ENCODE measurements around the gene RAVER2. TPM values are rescaled to one million over a fixed set of nuclear protein-coding genes. Genes with fewer than 3 reads are reported as not detected.

The RAVER2 gene
- total and polyA plus RNA-seq, 10 of the 15 experiments (the other 5 are each of a cell fraction or from before 2014, with no cell fraction given) = 0.09 to 0.59 (median 0.41) TPM; not detected in 2

DNA sequence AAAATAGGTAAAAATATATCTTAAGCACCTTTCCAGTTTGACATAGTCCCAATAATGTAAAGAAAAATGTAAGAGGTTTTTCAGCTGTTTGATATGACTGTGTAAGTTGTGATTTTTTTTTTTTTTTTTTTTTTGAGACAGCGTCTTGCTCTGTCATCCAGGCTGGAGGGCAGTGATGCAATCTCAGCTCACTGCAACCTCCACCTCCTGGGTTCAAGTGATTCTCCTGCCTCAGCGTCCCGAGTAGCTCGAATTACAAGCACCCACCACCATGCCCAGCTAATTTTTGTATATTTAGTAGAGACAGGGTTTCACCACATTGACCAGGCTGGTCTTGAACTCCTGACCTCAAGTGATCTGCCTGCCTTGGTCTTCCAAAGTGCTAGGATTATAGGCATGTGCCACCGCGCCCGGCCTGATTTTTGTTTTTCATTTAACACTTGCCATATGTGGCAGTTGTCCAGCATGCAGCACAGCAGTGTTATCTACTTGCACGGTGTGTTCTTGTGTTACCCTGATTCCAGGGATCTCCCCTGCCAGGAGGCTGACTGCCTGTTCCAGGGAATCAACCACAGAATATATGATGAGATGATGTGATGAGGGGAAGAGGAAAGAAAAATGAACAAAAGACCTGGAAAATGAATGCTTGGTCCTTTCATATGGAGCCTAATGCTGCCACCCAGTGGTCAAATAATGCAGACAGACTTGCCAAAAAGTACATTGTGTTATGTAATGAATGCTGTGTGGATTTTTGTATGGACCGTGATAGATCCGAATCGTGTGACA, 79.0 kb downstream of the RAVER2 start:
- in situ Hi-C loops (cut with MboI) = loop anchor here (5.0 kb wide), 1 partner anchor 557 kb away; no protein-coding TSS in a partner anchor
- no peaks in the 10 kb centered on the region for H3K79me2 ChIP-seq (ENCODE audit: control insufficient read depth, insufficient read depth, low read length)
- H3K4me3 ChIP-seq = no peak overlapping the region
- no TSS peak for BruUV-seq (replicated peaks)
- ATAC-seq = peak; percentile 82
- H3K27ac ChIP-seq (ENCODE audit: control insufficient read depth, insufficient read depth) = no peak overlapping the region
- no peak overlapping the region for H3K9ac ChIP-seq (ENCODE audit: control insufficient read depth, insufficient read depth, low read length)
- ChIA-PET SMC1A (ENCODE audit: uncharacterized antibody, unreplicated experiment) (interaction anchor here (0.6 to 1.1 kb wide), 4 partner anchors 134 to 555 kb away, joined by 3 to 5 read pairs (median 3); no protein-coding TSS in a partner anchor), CTCF (interaction anchor here (0.6 to 3.9 kb wide), 30 partner anchors 8 to 1132 kb away, joined by 3 to 20 read pairs (median 4); partner anchors contain the start of genes LEPR and LEPROT), RAD21 (ENCODE audit: unreplicated experiment) (interaction anchor here (0.7 to 1.4 kb wide), 2 partner anchors 100 to 555 kb away, joined by 4 to 6 read pairs; no protein-coding TSS in a partner anchor), POLR2A (interaction anchor here (0.6 kb wide), 1 partner anchor 58 kb away, joined by 8 read pairs; no protein-coding TSS in a partner anchor)
- no peaks in the 10 kb centered on the region for H3K9me3 ChIP-seq (replicated peaks; ENCODE audit: control insufficient read depth, insufficient read depth, low read length)
- peaks cover under 1% of the 10 kb centered on the region; the same call in 1 of the 2 replicates for H3K4me1 ChIP-seq (ENCODE audit: control insufficient read depth, insufficient read depth, low read length)
- TF ChIP-seq ZNF217 (IDR thresholded peaks at IDR 0.05) = no peak
- 0 out of 2 replicates have a peak, but pooled peaks have one; percentile 17 for TF ChIP-seq ZNF24 (IDR thresholded peaks at IDR 0.05)
- no peak for TF ChIP-seq LARP7 (IDR thresholded peaks at IDR 0.05)
- 0 out of 2 replicates have a peak, but pooled peaks have one; percentile 13 for TF ChIP-seq YY1 (IDR thresholded peaks at IDR 0.05; ENCODE audit: low read depth, low read length)
- peak; percentile 74 for TF ChIP-seq RAD21 (IDR thresholded peaks at IDR 0.05; ENCODE audit: insufficient read depth, low read depth, low read length)
- TF ChIP-seq, protein P1, sequence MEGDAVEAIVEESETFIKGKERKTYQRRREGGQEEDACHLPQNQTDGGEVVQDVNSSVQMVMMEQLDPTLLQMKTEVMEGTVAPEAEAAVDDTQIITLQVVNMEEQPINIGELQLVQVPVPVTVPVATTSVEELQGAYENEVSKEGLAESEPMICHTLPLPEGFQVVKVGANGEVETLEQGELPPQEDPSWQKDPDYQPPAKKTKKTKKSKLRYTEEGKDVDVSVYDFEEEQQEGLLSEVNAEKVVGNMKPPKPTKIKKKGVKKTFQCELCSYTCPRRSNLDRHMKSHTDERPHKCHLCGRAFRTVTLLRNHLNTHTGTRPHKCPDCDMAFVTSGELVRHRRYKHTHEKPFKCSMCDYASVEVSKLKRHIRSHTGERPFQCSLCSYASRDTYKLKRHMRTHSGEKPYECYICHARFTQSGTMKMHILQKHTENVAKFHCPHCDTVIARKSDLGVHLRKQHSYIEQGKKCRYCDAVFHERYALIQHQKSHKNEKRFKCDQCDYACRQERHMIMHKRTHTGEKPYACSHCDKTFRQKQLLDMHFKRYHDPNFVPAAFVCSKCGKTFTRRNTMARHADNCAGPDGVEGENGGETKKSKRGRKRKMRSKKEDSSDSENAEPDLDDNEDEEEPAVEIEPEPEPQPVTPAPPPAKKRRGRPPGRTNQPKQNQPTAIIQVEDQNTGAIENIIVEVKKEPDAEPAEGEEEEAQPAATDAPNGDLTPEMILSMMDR (IDR thresholded peaks at IDR 0.05 in 2 of 3, conservative IDR thresholded peaks at IDR 0.05 in 1 of 3; ENCODE audit: control insufficient read depth in 2 of 3, extremely low read depth in 1 of 3, insufficient read depth in 1 of 3, low read depth in 3 of 3, low read length in 3 of 3) = peak; percentile 65 to 84 (median 78)
- no peak for TF ChIP-seq CREM (IDR thresholded peaks at IDR 0.05; ENCODE audit: low read depth)
- TF ChIP-seq SMC3 (IDR thresholded peaks at IDR 0.05; ENCODE audit: borderline replicate concordance, low read length) = peak; percentile 71
- H3K4me2 ChIP-seq (ENCODE audit: control insufficient read depth, insufficient read depth) = no peak overlapping the region
- peak; percentile 11 for DNase-seq (ENCODE audit: low read depth, low spot score)
- peak; percentile 74 for FAIRE-seq
- intact Hi-C loops (cut with micrococcal nuclease; ENCODE audit: unreplicated experiment) = loop anchor here (1.0 kb wide), 2 partner anchors 138 to 555 kb away; no protein-coding TSS in a partner anchor
- H2AFZ ChIP-seq (ENCODE audit: control insufficient read depth, low read depth, low read length) = no peak overlapping the region
- H3K36me3 ChIP-seq (ENCODE audit: control insufficient read depth in 2 of 2, insufficient read depth in 2 of 2, low read length in 1 of 2) = no peaks in the 10 kb centered on the region
- H4K20me1 ChIP-seq (ENCODE audit: control insufficient read depth, insufficient read depth) = no peaks in the 10 kb centered on the region
- no peaks in the 10 kb centered on the region for H3K27me3 ChIP-seq (replicated peaks in 1 of 2; ENCODE audit: control insufficient read depth in 2 of 2, insufficient read depth in 2 of 2, low read length in 1 of 2)
- WGBS (ENCODE audit: insufficient coverage, insufficient replicate concordance, low lambda C conversion rate, missing lambda C conversion rate) = 46% methylated on average over 10 of the region's 11 CpGs

Data from GM12878 (cell line).